Measurements from ENCODE around the gene CST7. TPM values are rescaled to one million over a fixed set of nuclear protein-coding genes. Genes with fewer than 3 reads are reported as not detected.

CST7 gene
- total RNA-seq, 1 experiment from 2014 or later = not detected

DNA sequence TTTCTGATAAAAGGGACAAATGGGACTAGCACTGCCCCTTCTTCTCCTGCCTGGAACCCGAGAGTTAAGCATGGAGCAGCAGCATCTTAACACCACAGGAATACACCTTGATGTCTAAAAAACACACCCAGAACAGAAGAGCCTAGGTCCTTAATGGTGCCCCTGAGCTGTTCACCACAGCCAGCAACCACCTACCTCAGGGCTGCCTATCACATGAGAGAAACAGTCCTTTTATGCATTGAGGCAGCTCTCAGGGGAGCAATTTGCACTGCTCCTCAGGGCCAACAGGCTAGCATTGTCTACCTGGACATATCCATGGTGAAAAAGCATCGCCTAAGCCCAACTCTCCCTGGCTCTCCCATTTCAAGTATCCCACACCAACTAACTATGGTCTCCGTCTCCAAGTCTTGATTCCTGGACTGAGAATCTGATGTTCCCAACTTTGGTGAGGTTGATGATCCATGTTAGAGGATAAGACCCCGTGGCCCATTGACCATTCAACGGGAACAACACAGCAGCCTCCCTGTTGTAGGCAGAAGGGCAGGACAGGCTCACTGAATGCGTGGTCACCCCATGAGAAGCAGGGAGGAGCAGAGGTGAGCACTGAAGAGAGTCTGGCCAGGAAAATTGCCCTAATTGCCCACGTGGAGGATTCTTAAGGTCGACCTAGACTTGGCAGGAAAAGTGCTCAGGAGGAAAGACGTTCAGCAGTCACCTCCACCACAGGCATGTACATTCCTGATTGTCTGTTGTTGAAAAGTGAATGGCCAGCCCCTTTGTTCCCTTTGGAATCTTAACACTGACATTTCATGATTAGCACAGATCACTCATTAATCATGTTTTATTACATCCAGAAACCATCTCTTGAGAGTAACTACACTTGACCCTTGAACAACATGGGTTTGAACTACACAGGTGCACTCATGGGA is 47.6 kb downstream of the CST7 start:
- Histone ChIP-seq H3K9me2 (replicated peaks; ENCODE audit: low read length) (no peaks in the 10 kb centered on the region), H3K4me3 (ENCODE audit: low read length) (no peak overlapping the region), H3K27ac (ENCODE audit: low read length) (no peak overlapping the region), H3K4me1 (ENCODE audit: insufficient read depth, low read length) (peaks cover 48% of the 10 kb centered on the region), H3K9me3 (ENCODE audit: low read length) (no peaks in the 10 kb centered on the region), H3K9ac (ENCODE audit: low read length) (no peak overlapping the region), H4K20me1 (ENCODE audit: low read length) (no peaks in the 10 kb centered on the region), H3K4me2 (ENCODE audit: low read length) (no peak overlapping the region), H3F3A (ENCODE audit: low read length, unreplicated experiment) (no peaks in the 10 kb centered on the region), H3K36me3 (ENCODE audit: low read depth, low read length) (no peaks in the 10 kb centered on the region), H2AFZ (ENCODE audit: low read length) (no peak overlapping the region), H3K27me3 (ENCODE audit: low read length) (no peaks in the 10 kb centered on the region), H3K79me2 (ENCODE audit: low read length) (peaks cover 7% of the 10 kb centered on the region)
- ATAC-seq = no peak
- TF ChIP-seq, protein P1, sequence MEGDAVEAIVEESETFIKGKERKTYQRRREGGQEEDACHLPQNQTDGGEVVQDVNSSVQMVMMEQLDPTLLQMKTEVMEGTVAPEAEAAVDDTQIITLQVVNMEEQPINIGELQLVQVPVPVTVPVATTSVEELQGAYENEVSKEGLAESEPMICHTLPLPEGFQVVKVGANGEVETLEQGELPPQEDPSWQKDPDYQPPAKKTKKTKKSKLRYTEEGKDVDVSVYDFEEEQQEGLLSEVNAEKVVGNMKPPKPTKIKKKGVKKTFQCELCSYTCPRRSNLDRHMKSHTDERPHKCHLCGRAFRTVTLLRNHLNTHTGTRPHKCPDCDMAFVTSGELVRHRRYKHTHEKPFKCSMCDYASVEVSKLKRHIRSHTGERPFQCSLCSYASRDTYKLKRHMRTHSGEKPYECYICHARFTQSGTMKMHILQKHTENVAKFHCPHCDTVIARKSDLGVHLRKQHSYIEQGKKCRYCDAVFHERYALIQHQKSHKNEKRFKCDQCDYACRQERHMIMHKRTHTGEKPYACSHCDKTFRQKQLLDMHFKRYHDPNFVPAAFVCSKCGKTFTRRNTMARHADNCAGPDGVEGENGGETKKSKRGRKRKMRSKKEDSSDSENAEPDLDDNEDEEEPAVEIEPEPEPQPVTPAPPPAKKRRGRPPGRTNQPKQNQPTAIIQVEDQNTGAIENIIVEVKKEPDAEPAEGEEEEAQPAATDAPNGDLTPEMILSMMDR (conservative IDR thresholded peaks at IDR 0.05; ENCODE audit: low read depth, low read length) = no peak
- no peak for TF ChIP-seq EZH2phosphoT487 (IDR thresholded peaks at IDR 0.05; ENCODE audit: borderline replicate concordance, low read length)
- no peak for TF ChIP-seq EZH2 (IDR thresholded peaks at IDR 0.05; ENCODE audit: low read length, unreplicated experiment)
- POLR2A ChIA-PET (ENCODE audit: unreplicated experiment) = interaction anchor here (0.6 kb wide), 1 partner anchor 254 kb away, joined by 3 read pairs; no protein-coding TSS in a partner anchor
- BruUV-seq (replicated peaks) = no TSS peak
- no peak for DNase-seq
- CTCF ChIA-PET = interaction anchor here (0.9 to 2.1 kb wide), 2 partner anchors 66 to 69 kb away, joined by 4 to 7 read pairs; no protein-coding TSS in a partner anchor
- intact Hi-C loops (cut with micrococcal nuclease) = loop anchor here (10.0 kb wide), 1 partner anchor 298 kb away; no protein-coding TSS in a partner anchor

DNA sequence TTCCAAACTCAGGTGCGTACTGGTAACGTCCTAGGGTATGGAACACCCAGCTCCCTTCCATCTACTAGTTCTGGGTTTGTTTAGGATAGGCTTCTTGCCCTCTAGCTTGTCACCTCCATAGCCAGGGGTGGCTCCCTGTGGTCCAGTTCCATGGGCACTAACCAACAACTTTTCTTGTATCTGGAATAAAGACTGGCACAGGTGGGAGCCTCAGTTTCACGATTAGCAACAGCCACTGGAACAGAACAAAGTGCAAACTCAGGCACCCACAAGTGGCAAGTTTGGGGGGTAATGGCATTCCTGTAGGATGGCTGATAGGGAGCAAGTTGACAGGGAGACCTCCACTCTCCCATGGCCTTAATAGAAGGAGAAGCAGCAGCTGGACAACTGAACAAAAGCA is 49.1 kb downstream of the CST7 start:
- ChIA-PET CTCF (no interaction called here), POLR2A (ENCODE audit: unreplicated experiment) (no interaction called here)
- H3K4me1 ChIP-seq (ENCODE audit: insufficient read depth, low read length) = peaks cover 44% of the 10 kb centered on the region
- BruUV-seq (replicated peaks) = no TSS peak
- no peak overlapping the region for H3K4me2 ChIP-seq (ENCODE audit: low read length)
- ATAC-seq (no peak), DNase-seq (no peak)
- intact Hi-C loops (cut with micrococcal nuclease) = loop anchor here (10.0 kb wide), 1 partner anchor 297 kb away; no protein-coding TSS in a partner anchor
- H3K9ac ChIP-seq (ENCODE audit: low read length) = no peak overlapping the region
- no peak overlapping the region for H3K4me3 ChIP-seq (ENCODE audit: low read length)
- H3K27ac ChIP-seq (ENCODE audit: low read length) = no peak overlapping the region
- H3K9me2 ChIP-seq (replicated peaks; ENCODE audit: low read length) = no peaks in the 10 kb centered on the region
- 0 out of 2 replicates have a peak, but pooled peaks cover 4% of the 10 kb centered on the region for H3K9me3 ChIP-seq (ENCODE audit: low read length)
- H2AFZ ChIP-seq (ENCODE audit: low read length) = no peak overlapping the region
- no peaks in the 10 kb centered on the region for H4K20me1 ChIP-seq (ENCODE audit: low read length)
- H3F3A ChIP-seq (ENCODE audit: low read length, unreplicated experiment) = no peaks in the 10 kb centered on the region
- TF ChIP-seq, protein P1 (conservative IDR thresholded peaks at IDR 0.05; ENCODE audit: low read depth, low read length) = no peak
- TF ChIP-seq EZH2phosphoT487 (IDR thresholded peaks at IDR 0.05; ENCODE audit: borderline replicate concordance, low read length) (no peak), EZH2 (IDR thresholded peaks at IDR 0.05; ENCODE audit: low read length, unreplicated experiment) (no peak)
- no peaks in the 10 kb centered on the region for H3K36me3 ChIP-seq (ENCODE audit: low read depth, low read length)
- no peaks in the 10 kb centered on the region for H3K79me2 ChIP-seq (ENCODE audit: low read length)
- no peaks in the 10 kb centered on the region for H3K27me3 ChIP-seq (ENCODE audit: low read length)
